OCI-LY3 (cell line): ENCODE measurements around the gene PHC2.

Experiments used
- CTCF ChIP-seq: fragments of 200-600, 300-600 bp; sonication (generic); IDR thresholded peaks from 2 replicates; pipeline ENCODE4 v1.5.1; 2014; ENCODE audit warnings: antibody characterized with exemption, low read length, low read depth
- EZH2phosphoT487 ChIP-seq: fragments of 200-600 bp; shearing (Covaris generic); IDR thresholded peaks from 2 replicates; pipeline ENCODE4 v1.6.1; 2018; ENCODE audit warnings: antibody characterized with exemption, mixed run types, low read depth

- no peak for TF ChIP-seq CTCF
- no peak for TF ChIP-seq EZH2phosphoT487
Measured at GRCh38 chr1:33346533-33346926, 84.4 kb downstream of the PHC2 start.
